Activated T-cell treated with anti-CD3 and anti-CD28 coated beads, Interleukin-2, amount 50 U/mL, for 48 hours (primary cell): ENCODE measurements around the gene CALHM4.

ENCODE experiments used
- DNase-seq, 2 experiments: peaks; one replicate each; pipeline ENCODE4 v3.0.0-alpha.2; 2020

Gene CALHM4

DNA sequence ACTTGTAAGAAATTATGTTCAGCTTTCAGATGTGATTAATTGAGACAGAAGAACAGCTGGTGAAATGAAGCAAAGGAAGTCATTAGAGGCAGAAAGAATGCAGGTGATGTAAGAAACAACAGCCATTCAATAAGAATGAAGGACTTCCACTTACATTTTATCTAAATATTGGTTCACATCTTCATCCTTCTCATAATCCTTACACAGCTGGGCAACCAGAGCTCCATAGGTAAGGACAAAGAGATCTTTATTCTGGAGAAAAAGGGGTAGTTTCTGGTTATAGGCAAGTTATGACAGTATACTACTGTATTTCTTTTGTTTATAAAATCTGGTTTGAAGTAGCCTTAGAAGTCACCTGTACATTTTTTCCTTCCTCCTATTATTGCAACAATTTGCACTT lies 10.4 kb upstream of the CALHM4 start:
- DNase-seq, result no peak

DNA sequence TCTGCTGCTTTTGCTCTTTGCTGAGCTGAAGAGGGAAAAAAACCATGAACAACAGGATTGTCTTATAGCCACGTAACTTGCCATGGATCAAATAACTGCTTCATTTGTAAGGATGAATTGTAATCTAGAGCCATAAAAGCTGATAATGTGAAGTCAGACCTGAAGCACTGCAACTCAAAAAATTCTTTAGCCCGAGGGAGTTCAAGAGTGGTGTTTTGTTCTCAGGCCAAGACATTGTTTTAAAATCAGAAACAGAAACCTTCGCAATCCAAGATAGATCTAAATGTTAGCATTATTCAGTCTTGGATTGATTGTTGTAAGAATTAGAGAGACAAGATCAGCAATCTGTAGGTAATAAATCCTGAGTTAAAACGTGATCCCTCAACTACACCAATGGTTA lies 7.9 kb upstream of the CALHM4 start, which contains the start of gene TRAPPC3L:
Gene TRAPPC3L, minus strand, starts transcription at position 34 of the 400 bp plus-strand sequence. CDS start 170 bp downstream, outside the sequence.
- no peak for DNase-seq

DNA sequence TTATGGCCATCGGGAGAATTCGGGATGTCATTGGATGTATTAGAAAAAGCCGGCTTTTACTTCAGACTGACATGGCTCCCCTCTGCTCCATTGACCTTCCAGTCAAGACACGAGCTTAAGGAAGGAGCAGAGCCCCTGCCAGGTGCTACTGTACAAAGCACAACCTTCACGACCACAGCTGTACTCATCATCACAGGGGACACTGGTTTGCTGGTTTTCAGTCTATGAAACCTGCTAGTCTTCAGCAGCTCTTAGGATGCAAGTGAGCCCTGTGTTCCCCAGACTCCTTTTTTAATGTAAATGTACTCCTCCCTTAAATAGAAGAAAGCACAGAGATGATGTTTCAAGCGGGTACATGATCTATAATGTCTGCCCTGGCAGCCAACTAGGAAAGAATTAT lies 6.2 kb upstream of the CALHM4 start:
- DNase-seq, result no peak

DNA sequence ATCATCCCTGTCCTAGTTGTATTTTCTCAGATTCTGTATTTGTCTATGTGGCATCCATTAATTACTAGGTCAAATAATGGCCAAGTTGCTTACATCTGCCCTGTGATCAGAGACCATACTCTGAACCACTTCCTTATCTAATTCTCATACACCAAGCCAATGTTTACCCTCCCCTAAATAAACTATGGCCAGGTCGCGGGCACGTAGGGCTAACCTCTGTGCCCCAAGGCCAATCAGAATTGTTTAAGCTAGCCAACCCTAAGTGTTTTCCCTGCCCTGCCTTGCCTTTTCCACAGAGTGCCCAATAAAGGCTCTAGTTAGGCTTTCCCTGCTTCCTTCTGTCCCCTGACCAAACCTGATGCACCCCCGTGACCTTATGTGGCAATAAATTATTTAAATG lies 2.8 kb upstream of the CALHM4 start:
- no peak for DNase-seq

DNA sequence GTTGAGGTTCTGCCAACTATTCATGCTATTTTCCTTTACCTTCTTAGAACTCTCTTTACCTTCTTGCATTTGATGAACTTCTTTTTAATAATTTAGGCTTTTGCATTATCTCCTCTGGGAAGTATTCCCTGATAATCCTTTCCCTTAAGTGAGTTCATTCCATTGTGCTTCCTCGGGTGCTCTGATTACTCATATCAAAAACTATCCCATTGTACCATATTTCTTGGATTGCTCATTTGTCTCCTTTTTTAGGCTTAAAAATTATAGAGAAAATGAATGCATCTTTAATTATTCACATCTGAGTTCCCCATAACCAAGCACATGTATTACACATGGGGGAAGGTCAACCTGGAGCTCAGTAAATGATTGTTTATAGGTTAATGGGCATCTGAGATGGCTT lies 2.5 kb downstream of the CALHM4 start:
- no peak for DNase-seq

DNA sequence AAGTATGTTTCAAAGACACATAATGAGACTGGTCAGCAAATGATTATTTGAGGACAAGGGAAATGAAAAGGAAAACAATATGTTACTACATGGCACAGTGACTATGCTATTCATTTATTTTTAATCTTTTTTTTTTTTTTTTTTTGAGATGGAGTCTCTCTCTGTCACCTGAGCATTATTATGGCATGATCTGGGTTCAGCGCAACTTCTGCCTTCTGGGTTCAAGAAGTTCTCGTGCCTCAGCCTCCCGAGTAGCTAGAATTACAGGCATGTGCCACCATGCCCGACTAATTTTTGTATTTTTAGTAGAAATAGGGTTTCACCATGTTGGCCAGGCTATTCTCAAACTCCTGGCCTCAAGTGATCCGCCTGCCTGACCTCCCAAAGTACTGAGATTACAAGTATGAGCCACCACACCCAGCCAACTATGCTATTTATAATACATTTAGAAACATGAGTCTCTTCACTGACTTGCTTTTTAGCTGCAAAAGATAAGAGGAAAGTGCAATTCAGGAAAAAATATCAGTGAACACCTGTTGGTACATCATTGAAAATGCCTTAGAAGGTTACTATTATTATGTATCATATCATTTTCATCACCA lies 3.4 kb downstream of the CALHM4 start:
- DNase-seq, result no peak

DNA sequence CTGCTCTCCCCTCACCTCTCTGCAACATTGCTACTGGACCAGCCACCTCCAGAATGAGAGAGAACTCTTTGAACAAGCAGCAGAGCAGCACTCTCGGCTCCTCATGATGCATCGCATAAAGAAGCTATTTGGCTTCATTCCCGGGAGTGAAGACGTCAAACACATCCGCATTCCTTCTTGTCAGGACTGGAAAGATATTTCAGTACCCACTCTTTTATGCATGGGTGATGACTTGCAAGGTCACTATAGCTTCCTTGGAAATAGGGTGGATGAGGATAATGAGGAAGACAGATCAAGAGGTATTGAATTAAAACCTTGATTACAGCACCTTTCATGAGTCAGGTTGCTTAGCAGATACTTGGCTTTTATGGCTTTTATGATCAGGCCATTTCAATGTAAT lies 4.3 kb downstream of the CALHM4 start:
- no peak for DNase-seq

DNA sequence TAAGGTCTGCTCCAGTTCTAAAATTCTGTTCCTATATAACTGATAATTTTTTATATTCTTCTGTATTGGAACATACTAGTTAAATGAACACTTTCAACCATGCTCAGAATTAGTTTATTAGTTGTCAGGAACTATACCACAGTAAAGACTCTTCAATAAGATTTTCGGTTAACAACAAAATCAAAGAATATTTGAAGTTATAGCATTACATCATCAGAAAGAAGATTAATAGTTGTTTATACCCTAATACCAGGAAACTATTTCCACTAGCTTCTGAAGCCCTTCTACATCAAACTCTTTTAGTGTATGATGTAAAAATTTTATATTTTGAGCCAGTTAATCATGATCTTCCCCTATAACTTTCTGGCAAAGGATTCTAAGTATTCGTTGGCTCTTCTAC lies 6.6 kb downstream of the CALHM4 start:
- DNase-seq, result no peak

DNA sequence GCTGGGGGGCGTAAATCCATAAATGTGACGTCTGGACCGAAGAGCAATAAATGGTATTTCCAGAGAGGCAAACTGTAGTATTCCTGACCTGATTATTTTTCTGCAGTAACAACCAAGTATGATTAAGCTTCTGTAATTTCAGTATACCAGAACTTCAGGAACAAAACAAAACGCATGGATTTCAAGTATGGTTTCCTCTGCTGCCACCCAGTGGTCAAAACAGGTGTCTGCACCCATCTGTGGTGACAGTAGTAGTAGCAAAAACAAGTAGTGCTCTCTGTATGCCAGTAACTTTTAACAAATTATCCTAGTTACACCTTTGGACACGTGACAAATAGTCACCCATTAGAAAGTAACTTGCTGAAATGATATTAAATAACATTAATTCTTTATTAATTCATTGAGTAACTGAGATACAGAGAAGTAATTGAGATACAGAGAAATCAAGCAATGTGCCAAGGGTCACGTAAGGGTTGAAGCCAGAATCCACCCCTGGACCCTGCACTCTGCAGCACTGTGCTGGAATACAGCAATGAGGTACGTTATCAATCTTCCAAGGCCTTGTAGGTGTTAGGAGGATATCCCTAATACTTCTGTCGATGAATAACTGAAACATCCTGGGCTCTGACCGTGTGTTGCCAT lies 7.9 kb downstream of the CALHM4 start:
- DNase-seq, result peak; percentile 77 to 79

DNA sequence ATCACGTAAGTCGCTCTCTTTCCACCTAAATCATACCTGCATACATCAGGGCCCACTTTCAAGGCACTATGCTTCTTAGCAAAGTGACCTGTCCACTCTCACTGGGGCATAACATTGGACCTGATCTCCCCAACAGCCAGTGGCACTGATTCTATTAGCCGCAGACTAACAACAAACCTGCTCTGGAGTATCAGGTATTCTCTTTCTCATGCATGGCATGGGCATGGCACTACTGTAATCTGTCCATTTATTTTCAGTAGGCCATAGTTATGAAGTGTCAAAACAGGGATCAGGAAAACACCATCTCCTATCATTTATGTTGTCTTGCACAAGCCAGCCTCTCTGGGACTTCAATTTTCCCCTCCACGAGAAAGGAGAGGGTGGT lies 8.5 kb downstream of the CALHM4 start:
- no peak for DNase-seq

DNA sequence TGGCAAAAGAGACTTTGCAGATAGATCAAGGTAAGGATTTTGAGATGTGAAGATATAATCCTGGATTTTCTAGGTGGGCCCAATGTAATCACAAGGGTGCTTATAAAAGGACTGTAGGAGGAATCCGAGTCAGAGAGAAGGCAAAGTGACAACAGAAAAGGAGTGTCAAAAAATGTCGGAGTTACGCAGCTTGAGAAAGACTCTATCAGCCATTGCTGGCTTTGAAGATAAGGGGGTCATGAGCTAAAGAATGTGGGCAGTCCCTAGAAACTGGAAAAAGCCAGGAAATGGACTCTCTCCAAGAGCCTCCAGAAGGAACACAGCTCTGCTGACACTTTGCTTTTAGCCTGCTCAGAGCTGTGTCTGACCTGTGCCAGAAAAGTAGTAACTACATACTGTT lies 9.1 kb downstream of the CALHM4 start:
- DNase-seq, result no peak

DNA sequence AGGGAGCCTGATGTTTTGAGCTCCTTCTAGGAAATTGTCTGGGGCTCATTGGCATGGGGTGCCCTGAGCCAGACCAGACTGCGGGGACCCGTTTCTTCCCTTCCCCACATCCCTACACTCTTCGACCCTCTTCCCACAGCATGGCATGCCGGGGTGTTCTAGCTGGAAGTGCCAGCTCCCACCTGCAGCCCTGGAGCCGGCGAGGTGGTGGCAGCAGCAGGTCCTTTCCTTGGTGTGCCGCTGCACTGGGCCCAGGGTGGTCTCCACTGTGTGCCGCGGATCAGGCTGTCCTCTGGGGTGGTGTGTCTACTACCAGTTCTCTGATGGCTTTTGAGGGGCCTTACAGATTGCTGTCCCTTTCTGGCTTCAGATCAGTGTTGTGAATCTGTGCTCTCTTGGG lies 10.3 kb downstream of the CALHM4 start:
- DNase-seq, result no peak

DNA sequence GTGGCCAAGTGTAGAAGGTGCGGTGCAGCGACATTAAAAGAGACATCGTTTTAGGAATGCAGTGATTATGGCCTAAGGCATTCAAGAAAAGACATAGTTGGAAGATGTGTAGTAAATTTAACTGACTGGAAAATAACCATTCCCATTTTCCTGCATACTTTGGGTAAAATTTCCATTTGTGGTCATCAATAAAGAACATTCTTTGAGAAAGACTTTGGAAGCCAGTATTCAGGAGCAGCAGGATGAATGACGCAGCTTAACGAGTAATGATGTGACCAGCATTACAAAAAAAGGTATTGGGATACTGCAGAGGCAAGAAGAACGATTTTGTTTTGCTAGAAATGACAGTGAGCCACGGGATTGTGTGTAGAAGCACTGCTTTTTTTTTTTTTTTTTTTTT lies 10.8 kb downstream of the CALHM4 start:
- no peak for DNase-seq

DNA sequence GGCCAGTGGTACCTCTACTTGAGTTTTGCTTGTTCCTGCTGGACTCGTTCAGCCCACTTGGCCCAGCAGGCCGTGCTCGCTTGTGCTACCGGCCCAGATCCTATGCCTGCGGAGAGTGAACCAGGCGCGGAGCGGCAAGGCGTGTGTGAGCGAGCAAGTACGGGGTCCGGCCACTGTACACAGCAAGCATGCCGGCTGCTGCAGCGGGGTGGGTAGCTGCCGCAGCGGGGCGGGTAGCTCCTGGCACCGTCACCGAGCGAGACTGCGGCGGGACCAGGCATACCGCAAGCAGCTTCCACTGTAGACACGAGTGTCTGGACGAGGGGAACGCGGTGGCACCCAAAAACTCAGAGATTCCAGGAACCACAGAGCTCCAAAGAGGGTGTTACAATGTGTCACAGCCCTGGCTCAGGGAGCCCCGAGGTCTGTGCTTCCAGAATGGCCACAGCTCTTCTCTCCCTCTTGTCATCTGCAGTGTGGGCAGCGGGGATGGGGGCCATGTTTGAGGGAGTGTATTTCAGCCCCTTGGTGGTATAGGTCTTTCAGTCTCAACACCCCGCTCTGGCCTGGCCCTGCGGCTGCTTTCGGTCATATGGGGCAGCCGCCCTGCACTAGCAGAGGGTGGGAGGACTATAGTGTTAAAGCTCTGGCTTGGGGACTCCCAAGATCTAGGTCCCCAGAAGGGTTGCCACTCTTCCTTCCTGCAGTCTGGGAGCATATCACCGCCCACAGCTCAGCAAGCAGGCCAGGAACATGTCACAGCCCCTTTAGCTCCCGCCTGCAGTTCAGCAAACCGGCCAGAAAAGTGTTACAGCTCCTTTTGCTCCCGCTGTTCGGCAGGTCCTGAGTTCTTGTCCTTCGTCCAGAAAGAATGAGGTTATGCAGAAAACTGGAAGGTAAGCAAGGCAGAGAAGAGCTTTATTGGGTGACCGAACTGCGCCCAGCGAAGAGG lies 11.6 kb downstream of the CALHM4 start:
- peak in 1 of 2 experiments; percentile 31 for DNase-seq

DNA sequence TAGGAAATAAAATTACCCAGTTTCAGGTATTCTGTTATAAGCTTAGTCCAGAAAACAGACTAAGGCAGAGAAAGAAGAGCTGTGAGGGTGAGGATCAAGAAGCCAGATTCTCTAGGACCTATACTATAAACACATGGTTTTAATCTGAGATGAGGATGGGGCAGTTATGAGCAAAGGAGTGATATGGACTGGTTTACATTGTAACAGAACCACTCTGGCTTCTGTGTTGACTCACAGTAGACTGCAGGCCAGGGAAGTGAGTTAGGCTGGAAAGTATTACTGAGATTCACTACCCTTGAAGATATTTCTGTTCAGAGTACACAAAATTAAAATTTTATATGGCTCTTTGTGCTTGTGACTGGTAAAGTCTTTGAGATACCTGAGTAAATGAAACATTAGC lies 14.6 kb downstream of the CALHM4 start:
- DNase-seq, result no peak

DNA sequence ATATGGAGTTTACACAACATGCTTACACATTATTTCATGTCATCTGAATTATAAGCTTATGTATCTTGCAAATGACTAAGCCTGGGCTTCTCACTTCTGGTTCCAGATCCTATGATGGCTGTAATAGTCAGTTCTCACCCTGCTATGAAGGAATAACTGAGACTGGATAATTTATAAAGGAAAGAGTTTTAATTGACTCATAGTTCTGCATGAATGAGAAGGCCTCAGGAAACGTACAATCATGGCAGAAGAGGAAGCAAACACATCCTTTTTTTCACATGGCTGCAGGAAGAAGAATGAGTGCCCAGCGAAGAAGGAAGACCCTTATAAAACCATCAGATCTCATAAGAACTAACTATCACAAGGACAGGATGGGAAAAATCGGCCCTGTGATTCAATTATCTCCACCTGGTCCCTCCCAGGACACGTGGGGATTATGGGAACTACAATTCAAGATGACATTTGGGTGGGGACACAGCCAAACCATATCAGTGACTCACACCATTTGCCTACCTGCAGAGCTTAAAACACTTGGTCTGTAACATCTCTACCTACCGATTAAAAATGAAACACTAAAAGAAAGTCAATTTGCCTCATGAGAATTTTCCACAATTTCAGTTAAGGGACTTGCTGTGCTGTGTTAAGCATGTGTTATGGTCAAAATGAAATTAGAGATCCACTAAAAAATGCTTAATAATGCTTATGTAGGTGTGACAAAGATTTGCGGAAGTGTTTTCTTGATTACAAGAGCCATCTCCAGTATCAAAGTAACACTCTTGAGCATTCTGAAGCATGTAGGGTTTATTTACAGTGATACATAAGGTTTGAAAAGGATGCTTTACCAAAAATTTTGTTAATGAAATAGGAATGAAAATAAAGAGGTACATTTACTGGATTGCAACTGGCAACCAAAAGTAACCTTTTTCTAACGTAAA lies 15.5 kb downstream of the CALHM4 start:
- no peak for DNase-seq

DNA sequence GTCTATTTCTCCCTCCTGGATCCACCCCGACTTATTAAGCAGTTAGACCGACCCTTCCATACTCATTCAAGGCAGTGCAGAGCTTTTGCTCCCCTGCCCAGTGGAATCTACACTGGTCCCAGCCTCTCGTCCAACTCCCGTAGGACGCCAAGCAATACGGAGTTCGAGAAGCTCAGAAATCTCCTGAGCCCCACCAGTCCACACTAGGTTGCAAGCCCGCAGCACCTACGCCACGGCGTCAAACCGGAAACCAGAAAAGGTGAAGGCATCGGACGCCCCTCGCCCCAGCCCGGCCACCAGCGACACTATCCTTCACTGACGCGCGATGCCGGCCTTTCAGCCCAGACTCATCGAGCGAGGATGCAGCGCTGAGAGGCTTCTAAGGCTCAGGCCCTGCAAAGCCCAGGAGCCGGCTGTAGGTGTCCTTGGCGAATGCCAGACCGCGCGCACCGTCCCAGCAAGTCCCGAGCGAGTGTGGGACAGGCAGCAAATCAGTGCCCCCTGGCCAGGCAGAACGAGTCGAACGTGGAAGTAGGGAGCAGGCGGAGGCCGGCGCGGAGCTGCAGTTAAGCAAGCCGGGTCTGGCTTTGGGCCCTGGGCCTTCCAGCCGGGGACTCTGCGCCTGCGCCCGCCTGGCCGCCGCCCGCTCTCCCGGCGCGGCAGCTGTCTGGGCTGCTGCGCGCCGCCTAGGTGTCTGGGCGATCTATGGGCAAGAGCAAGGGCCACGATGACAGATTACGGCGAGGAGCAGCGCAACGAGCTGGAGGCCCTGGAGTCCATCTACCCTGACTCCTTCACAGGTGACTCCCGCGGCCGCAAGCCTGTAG lies 17.5 kb downstream of the CALHM4 start, which contains the start of gene RWDD1:
Gene RWDD1, plus strand, starts transcription at position 649 of the 827 bp plus-strand sequence. Its CDS starts 79 bp downstream, at position 728.
- peak; percentile 96 to 99 for DNase-seq

DNA sequence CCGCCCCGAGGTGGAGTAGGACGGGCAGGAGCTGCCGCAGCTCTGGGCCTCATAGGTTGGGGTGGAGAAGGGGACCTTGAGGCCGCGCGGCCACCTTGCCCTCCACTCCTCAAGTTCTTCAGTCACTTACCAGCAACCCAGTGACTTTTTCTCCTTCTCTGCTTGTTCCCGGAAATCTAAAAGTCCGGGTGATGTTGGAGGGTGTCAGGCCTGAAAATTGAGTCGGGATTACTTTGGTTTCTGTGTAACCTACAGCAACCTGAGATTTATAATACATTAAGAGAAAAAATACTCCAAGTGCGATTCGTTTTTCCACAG lies 18.1 kb downstream of the CALHM4 start:
- no peak for DNase-seq

DNA sequence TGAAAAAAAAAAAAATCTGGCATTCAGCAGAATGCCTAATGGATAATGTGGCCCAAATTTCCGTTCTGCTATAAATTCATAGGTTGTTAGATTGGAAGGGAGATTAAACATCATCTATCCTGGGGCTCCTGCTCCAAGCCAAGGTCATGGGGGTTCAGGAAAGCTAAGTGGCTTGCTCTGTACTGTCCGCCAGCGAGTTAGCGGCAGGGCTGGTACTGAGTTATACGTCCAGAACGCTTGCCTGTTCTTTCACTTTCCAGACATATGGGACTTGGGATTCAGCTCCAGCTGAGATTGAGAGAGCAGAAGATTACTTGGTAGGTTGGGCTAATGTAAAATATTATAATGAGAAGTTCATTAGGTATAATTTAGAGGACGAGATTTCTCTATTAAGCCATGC lies 18.6 kb downstream of the CALHM4 start:
- DNase-seq, result no peak

DNA sequence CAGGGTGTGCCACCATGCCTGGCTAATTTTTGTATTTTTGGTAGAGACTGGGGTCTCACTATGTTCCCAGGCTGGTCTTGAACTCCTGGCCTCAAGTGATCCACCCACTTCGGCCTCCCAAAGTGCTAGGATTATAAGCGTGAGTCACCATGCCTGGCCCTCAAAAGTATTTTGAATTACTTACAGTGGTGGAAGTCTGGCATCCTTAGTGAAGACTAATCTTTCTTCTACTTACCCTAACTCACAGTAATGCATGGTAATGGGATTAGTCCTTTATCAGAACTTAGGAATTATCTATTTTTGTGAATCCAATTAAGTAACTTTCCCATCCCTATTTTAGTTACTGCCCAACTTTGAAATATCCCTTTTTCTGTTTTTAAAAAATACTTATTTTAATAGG lies 21.7 kb downstream of the CALHM4 start:
- no peak for DNase-seq

DNA sequence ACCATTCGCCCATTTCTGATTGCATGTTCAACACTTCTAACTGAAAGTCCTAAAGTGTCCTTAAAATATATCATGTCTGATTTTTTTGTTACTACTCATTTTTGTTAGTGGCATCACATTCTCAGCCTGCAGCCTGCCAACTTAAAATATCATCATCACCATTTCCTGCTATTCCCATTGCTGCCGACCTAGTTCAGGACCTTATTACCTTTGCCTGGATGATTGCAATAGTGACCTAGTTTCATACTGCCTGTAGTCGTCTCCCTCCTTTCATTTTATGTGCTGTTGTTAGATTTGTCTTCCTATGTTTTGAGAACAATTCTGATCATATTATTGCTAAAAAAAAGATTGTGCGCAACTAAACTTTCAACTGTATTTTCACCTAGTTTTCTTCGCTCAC lies 23.9 kb downstream of the CALHM4 start:
- DNase-seq, result no peak

DNA sequence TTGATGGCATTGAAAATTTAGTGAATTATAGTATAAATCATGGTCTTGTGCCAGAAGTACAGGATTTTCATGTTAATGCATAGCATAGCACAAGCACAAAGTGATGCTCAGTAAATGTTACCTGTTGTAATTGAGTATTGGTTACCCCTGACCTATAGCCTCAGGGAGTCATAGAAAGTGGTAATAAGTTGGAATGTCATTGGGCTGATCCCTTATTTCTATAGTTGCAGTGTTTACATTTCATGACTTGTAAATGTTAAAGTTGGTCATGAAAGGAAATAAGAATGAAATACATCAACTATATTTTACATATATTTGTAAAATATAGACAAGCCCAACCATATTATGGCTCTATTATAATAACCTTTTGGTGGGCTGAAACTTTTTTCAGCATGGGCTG lies 24.8 kb downstream of the CALHM4 start:
- no peak for DNase-seq
